NCI-H146 (cell line): ENCODE data around the gene OSBPL6.

Source experiments
- DNase-seq: peaks from one replicate; lab custom pipeline; 2025; lab: John Stamatoyannopoulos, UW

Gene OSBPL6

DNA sequence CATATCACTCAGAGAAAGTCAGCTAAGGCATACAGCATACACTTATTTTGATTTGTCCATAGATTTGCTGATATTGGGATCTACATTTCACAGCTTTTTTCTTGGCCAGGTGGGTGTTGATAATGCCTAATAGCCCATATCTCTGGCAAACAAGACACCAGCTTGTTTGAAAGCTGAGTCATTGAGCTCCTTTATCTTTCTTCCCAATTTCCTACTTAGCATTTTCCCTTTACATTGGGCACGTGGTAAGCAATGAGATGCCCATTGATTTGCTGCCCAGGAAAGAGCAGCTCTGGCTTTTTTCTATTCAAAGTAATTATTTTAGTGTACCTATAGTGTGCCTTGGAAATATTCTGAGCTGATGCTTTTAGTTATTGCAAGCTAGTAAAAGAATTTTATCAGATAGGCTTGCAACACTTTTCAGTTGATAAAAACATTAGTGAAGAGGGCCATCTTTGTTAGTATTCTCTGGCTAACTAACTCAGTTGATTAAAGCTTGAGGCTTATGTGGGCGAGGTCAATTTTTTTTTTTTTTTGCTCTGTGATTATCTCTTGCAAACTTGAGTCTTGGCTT lies 79.6 kb downstream of the OSBPL6 start:
- peak; percentile 63 for DNase-seq

DNA sequence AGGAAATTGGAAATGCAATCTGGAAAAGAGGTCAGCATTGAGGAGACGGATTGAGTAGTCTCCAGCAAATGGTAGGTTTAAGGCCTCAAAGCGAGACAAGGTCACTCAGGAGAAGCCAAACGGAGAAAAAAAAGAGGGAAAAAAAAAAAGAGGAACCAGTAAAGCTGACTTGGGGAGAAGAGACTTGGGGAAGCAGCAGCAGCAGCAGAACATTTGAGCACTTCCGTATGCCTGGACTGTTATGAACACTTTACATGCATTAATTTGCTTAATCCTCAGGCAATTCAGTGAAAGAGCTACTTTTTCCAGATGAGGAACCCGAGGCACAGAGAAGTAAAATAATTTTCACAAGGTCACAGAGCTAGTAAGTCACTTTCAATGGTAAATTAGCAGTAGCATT lies 81.3 kb downstream of the OSBPL6 start:
- no peak for DNase-seq

DNA sequence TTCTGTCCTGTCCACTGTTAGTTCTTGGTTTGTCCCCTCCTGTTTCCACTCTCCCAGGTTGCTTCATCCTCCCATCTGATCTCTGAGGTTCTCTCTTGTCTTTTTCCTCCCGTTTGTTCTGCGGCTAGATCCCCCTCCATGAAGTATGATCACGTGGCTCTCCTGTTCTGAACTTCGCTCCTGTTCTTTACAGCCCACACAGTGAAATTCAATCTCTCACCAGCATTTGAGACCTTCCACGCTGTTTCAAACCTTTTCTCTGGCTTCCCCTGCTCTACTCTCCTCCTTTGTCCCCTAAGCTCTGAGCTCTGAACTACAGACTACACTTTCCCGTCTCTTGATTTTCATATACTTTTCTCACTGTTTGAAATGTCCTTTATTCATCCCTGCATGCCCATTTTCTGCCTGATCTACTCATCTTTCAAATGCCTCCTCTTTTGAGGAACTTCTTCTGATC lies 83.5 kb downstream of the OSBPL6 start:
- peak; percentile 35 for DNase-seq

DNA sequence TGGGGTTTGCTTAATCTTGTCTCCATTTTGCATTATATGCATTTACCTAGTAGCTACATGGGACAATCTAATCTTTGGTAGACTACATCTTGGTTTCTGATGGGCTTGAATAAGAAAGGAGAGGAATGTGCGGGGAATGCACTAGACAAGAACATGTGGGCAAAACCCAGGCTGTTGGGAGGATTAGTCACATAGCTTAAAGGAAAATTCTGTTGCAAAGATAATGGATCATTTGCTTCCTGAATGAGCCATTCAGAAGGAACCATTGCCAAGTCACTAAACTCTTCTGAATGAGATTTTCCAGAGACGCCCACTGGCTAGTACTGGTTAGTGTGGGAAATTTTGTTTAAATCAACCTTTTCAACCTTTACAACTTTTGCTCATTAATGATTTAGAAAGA lies 84.8 kb downstream of the OSBPL6 start:
- DNase-seq: no peak

DNA sequence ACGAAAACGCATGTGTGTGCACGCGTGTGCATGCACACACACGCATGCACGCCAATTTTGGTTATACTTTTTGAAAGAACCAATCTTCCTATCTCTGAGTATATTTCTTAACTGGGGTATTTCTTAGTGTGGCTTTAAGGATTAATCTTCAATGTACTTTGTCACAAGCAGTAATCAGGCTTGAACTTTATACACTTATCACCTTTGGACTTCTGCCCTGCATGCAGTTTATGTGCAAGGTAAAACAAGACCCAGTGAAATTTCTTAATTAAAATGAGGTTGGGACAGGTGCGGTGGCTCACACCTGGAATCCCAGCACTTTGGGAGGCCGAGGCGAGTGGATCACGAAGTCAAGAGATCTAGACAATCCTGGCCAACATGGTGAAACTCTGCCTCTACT lies 85.3 kb downstream of the OSBPL6 start:
- DNase-seq: no peak

DNA sequence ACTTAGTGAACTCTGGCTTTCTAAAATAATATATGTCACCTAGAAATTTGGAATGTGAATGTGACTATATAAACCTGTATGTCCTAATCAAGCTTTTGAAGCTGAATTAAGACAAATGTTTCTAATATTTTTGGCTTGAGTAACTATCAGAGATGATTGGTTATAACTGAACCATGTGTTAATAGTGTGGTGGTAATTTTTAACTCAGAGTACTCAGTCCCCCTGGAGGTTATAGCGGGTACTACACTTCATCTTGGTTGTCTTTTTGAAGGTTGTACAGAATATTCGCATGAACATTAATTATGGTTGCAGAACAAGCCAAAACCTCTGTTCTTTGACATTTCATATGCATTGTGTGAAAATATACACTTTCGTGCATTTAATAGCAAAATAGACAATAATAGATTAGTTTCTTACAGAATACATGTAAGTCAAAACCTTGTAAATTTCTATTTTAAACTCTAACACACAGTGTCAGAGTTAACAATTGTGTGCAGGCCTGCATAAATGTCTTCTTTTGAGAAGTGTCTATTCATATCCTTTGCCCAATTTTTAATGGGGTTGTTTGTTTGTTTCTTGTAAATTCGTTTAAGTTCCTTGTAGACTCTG lies 86.0 kb downstream of the OSBPL6 start:
- DNase-seq: peak; percentile 1

DNA sequence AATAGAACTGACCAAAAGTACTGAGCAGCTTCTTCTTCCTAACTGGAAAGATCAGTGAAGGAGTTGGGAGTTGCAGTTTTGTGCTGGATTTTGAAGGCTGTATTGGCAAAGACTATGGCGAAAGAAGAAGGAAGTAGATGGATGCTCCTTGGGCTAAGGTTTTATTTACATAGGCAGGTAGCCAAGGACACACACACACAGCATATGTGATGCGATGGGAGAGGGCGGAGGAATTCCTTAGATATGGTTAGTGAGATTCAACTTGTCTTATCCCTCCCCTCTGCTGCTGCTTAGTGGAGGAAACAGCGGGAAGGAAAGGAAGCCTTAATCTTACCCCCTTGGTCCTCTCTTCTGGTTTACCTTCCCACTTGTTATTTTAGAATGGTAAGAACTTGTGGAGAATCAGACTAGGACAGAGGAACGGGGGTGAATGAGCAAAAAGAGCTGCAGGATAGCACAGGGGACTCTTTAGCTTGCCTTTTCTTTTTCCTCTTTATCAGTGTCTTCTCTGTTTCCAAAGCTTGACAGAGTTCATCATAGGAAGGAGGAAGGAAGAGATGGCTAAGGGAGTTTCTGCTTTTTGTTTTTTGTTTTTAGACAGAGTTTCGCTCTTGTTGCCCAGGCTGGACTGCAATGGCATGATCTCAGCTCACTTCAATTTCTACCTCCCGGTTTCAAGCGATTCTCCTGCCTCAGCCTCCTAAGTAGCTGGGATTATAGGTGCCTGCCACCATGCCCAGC lies 87.9 kb downstream of the OSBPL6 start:
- DNase-seq: no peak

DNA sequence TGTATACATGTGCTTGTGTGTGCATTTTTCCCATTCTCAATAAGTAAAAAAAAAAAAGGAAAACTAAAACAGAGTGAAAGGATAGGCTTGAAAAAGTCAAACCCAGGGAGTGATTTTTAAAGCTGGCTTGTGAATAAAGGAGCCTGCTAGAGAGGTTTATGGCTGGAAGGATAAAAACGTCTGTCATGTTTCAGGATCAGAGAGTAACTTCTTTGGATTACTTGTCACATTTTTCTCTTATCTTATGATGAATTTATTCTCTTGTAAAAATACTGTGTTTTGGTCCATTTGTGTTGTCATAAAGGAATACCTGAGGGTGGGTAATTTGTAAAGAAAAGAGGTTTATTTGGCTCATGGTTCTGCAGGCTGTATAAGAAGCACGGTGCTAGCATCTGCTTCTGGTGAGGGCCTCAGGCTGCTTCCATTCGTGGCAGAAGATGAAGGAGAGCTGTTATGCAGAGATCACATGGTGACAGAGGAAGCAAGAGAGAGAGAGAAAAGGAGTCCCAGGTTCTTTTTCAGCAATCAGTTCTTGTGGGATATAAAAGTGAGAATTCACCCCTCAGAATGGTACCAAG lies 89.1 kb downstream of the OSBPL6 start:
- no peak for DNase-seq

DNA sequence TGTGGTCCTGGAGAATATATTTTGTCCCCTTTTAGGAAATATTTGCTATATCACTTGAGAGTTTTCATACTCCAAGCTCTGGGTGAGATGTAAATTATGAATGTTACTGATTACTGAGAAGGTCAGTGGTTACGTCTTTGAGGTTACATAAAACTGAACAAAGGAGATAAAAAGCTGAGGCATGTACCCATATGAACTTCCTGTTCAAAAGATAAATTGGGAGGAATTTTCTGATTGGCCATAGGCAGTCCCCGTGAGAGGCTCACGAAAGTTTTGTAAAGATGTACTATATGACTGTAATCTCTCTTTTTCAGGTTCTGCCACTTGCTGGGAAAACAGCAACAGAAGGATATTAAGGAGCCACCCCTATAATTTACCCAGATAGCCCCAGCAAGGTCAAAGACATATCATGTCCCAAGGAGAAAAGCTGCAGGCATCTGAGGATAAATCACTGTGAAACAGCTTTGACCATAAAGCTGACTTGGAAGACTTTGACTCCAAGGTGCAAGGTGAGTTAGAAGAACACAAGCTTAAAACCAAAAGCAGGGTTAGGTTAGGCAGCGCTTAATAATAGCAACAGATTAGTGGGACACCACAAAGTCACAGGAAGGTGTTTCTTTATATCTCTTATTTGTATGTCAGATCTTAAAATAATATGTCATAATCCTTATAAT lies 90.4 kb downstream of the OSBPL6 start:
- no peak for DNase-seq

DNA sequence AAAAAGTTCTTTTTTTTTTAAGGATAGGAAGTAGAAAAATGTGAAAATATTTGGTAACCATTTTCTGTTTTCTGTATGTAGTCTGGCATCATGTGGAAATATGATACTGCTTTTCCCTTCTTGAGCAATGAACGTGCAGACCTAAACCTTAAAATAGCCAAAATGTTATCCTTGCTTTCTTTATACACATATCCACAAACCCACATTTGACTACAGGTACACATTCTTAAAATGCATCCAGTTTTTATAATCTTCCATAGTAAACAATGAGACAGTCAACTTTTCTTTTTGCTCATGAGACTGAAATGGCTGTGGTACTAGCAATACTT lies 90.9 kb downstream of the OSBPL6 start:
- no peak for DNase-seq

DNA sequence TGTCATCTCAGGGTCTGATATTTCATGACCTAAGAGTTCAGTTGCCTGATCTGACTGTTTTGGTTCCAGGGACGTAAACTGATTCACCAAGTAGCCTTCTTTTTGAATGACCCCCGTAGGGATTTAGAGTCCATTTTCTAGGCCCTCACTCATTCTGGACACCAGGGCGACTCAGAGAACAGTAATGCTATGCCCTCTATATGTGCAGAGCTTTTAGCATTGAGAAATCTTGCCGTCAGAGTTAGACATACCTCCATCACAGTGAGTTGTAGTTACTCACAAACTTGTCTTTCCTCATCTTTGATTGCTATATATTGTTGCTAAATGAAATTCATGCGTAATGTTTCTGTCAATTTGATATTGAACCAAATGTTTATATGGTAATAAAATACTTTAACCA lies 92.3 kb downstream of the OSBPL6 start:
- no peak for DNase-seq

DNA sequence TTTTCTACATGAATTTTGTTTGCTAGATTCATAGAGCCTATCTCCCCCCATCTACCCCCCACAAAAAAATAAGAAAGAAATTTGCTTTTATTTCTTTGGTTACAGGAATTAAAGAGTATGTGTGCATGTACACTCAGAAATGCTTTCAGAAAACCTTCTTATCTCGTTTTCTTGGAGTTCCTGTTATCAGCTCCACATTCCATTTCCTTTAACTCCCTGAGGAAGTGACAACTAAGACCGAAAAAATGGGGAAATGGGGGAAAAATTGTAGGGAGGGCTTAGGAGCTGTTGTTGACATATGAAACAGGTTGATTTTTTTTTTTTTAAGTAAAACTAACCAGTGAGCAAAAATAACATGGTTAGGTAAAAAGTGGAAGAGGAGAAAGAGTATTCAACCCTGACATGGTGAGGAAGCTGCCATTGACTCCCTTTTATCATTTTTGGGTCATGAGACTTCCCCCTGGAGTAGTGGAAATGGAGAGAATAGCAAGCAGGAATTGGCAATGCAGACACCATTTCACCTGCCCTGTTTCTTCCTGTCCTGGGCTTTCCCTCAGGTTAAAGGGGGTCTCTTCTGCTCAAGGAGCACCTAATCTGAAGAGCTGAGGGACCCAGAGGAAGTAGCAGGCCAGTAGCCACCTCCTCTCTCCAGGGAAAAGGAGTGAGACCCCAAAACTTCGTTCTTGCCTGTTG lies 93.5 kb downstream of the OSBPL6 start:
- no peak for DNase-seq

DNA sequence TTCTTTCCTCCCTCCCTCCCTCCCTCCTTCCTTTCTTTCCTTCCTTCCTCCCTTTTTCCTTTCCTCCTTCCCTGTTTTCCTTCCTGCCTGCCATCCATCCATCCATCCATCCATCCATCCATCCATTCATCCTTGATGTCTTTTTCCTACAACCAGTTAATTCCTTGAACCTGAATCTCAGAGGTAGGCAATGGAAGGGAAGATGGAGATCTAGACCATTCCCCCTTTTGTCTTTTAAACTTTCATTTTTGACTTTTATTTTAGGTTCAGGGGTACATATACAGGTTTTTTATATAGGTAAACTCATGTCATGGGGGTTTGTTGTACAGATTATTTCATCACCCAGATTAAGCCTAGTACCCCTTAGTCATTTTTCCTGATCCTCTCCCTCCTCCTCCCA lies 97.4 kb downstream of the OSBPL6 start:
- DNase-seq: no peak

DNA sequence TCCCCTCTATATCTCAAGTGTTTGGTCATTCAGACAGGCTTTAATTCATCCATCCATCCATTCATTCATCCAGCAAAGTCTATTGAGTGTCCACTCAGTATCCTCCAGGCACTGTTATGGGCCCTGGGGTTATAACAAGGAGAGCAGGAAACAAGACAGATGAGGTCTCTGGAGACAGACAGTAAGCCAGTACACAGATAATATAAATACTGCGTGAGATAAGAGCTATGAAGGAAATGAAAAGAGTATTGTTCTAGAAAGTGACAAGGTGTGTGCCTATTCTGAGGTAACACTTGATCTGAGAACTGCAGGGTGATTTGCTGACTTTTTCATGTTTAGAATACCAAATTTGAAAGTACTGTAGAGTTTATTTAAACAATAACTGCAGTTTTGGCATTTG lies 98.3 kb downstream of the OSBPL6 start:
- no peak for DNase-seq

DNA sequence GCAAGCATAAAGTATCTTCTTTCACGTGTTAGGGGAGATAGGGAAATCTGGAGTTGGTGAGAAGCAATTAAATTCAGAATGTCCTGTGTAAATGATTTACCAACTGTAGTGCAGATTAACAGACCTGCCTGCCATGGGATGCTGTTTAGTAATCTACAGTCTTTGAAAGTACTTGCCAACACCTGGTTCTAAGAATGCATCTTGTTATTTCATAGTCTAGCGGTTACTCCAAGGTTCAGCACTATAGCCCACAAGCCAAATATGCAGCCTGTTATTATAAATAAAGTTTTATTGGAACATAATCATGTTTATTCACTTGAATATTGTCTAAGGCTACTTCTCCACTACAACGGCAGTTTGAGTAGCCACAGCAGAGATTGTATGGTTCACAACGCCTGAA lies 100.8 kb downstream of the OSBPL6 start:
- DNase-seq: no peak

DNA sequence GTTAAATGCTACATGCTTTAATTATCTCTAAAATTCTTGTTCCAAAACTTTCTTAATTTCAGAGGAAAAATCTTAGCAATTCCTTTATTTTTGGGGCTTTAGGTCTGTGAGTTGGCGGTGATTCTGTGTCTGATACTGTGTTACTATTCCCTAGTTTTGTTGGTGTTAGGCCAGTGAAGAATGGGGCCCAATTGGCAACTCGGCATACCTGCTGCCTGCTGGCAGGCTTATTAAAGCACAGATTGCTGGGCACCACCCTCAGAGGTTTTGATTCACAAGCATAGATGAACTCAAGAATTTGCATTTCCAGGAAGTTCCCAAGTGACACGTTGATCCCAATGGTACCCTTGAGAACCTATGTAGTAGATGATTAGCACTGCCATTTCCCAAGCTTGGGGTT lies 101.6 kb downstream of the OSBPL6 start:
- DNase-seq: no peak

DNA sequence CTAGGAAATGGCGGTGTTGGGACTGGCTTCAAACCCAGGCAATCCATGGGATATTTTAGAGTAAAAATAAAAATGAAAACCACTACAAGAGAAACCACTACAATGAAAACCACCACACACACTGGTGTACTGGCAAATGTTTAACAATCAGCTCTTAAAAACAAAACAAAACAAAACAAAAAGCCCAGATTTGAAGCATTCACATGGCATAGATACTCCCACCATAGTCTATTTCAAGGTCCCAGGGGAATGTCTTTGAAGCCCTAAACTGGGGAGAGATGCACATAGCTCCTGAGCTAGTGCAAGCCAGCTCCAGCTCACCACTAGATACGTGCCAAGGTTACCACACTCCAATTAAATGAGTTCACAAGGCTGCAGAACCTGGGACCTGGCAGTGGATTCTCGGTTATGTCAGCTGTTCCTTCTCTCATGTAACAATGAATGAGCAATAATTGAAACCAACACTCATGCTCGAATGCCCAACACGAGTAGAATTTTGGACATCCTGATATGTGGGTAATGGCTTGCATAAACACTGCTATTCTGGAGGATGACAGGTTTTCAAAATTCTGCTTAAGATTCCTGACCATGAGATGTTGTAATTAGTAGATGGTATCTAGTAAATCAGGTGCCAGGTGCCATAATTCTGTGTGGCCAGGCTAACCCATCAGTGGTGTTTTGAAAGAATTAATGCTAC lies 102.2 kb downstream of the OSBPL6 start:
- no peak for DNase-seq

DNA sequence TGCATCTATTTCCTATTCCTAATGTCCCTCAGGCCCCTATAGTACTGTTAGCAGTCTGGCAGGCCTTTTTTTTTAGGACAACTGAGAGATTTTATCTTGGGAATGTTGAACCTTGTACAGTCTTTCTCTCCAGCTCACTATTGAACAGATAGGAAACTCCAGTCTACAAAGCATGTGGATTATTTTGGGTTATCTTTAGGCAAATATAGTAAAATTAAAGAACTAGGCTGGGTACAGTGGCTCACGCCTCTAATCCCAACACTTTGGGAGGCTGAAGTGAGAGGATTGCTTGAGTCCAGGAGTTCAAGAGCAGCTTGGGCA lies 102.7 kb downstream of the OSBPL6 start:
- no peak for DNase-seq

DNA sequence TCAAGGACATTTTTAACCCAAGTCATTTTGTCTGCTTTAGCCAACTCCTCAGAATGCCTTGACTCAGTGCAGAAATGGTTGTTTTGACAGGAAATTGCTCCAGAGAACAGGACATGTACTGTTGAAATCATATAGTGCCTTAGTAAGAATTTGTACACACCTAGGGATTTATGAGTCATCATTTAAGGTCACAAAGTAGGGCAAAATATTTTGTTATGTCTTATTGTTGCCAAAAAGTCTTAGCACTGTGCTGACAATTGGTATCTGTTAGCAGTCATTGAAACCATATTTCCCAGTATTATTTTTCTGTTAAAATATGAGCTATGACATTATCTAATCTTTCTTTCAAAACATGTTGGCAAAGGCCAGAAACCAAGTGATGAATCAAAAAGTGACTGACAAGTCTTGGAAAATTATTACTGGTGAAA lies 104.5 kb downstream of the OSBPL6 start:
- no peak for DNase-seq

DNA sequence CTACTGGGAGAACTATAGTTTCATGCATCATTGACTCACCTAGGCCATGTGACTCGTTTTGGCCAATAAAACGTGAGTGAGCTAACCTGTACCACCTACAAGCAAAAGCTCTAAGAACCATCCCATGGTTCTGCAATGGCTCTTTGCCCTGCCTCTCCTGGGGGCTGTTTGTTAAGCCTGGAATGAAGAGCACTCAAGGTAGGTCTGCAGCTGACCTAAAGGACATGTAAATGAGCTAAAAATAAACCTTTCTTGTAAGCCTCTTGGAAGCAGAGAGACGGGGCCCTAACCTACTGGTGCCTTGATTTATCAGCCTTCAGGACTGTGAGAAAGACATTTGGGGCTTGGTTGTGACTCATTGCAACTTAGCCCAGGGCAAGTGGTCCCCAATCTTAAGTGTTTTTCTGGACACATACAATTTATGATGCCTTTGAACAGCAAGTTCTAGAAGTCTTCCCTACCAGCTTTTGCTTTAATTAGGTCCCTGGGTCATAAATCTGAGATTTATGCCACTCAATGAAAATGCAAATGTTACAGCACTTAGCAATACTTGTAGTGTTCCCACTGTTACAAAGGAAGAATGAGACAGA lies 107.4 kb downstream of the OSBPL6 start:
- no peak for DNase-seq

DNA sequence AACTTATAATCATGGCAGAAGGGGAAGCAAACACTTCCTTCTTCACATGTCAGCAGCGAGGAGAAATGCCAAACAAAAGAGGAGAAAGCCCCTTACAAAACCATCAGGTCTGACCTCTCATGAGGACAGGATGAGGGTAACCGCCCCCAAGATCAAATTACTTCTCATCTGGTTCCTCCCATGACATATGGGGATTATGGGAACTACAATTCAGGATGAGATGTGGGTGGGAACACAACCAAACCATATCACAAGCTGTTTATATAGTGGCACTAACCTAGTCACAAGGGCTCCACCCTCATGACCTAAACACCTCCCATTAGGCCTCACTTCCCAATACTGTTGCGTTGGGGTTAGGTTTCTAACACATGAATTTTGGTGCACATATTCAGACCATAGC lies 110.0 kb downstream of the OSBPL6 start:
- DNase-seq: no peak
